Activated CD4-positive, alpha-beta T cell treated with anti-CD3 and anti-CD28 coated beads for 24 hours (primary cell): Measurements from ENCODE around the gene MSRB2.
"Not testable (repeated sequence)": the region's sequence is repeated elsewhere in the genome, so short reads cannot be mapped to it uniquely, and the experiment has no call there.

ENCODE experiments used
- DNase-seq, 2 donors: peaks; one replicate each; pipeline ENCODE4 v3.0.0-alpha.2; 2020; ENCODE audit warnings: low read depth in 2 of 2

Gene MSRB2

DNA sequence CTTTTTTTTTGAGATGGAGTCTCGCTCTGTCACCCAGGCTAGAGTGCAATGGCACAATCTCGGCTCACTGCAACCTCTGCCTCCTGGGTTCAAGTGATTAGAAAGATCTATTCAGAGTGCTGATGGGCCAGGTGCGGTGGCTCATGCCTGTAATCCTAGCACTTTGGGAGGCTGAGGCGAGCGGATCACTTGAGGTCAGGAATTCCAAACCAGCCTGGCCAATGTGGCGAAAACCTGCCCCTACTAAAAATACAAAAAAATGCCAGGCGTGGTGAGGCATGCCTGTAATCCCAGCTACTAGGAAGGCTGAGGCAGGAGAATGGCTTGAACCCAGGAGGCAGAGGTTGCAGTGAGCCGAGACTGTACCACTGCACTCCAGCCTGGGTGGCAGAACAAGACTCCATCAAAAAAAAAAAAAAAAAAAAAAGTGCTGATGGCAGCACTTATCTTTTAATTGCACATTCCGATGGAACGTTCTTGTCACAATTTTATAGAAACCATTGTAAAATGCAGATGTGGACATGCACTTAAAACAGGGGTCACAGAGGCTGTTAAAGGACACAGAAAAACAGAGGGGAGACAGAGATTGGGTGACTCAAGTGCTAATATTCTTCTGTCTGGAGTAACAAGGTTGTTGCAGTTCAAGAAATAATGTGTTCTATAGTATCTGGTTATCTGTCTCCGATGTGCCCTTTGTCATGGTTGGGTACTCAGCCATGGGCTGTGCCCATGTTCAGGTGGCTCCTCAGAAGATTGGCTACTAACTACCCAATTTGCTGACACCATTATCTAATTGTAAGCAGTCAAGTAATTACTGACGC is 25.1 kb upstream of the MSRB2 start:
- DNase-seq = not testable (repeated sequence)

DNA sequence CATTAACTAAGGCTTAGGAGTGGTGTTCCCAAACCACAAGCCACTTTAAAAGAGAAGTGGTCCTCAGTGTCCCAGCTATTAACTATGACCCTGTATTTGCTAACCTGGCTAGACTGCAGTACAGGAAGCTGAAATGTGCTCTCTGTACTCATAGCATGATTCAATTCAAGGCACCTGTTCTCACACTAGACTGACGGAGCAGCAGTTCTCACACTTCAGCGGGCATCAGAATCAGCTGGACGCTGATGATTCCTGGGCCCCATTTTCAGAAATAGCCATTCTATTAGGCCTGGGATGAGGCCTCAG is 24.5 kb upstream of the MSRB2 start:
- DNase-seq = no peak

DNA sequence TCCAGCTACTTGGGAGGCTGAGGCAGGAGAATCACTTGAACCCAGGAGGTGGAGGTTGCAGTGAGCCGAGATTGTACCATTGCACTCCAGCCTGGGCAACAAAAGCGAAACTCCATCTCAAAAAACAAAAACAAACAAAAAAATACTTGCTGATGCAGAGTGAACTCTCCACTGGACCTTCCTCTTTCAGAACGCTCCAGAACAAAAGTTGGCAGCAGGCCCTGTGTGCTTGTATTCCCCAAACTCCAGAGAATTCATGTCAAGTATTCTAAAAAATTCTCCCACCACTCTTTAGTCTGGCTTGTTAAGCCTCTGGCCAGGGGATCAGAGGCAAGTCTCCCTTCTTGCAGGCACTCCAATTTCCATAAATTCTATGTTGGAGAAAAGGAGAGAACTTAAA is 22.8 kb upstream of the MSRB2 start:
- DNase-seq = not testable (repeated sequence)

DNA sequence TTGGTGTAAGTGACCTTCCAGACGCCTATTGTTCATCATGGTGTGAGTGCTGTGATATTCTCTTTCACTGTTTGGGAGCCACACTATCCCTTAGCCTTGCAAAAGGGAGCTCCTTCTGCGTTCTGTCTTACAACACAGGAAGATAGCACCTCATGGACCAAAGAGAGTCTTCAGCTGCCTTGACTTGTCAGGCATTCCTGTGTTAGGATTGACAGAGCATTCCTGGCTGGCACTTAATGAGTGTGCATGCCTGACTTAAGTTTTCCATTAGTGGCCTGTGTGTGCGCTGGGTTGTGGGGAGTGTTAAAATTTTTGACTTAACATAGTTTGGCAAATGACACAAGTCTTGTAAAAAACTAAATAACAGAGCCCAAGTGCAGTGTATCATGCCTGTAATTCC is 21.9 kb upstream of the MSRB2 start:
- DNase-seq = no peak

DNA sequence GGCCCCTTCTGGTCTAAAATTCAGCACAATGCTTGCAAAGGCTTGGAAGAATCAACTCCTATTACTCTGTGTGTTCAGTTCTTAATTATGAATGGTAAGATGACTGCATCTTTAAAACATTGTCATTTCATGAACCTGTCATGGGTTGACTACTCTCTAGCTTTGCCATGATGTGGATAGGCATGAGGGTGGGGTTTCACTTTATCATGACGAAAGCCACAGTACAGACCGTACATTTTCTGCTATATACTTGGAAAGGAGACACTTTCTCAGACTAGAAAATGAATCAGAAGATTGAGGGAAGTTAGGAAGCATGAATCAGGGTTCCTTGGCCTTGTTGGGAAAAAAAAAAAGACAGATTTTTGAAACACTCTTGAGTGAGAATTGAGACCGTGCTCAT is 19.7 kb upstream of the MSRB2 start:
- no peak for DNase-seq

DNA sequence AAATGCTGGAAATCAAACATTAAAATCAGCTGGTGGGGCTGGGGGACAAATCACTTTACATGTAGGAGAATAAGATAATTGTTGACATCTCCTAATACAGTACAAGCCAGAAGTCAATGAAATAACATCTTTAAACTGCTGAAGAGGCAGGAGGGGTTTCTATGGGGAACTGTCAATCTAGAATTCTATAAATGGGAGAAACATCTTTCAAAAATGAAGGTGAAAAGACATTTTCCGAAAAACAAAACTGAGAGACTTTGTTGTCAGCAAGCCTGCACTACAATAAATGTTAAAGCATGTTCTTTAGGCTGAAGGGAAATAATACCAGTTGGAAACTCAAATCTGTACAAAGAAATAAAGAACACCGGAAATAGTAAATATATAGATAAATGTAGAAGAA is 17.3 kb upstream of the MSRB2 start:
- no peak for DNase-seq

DNA sequence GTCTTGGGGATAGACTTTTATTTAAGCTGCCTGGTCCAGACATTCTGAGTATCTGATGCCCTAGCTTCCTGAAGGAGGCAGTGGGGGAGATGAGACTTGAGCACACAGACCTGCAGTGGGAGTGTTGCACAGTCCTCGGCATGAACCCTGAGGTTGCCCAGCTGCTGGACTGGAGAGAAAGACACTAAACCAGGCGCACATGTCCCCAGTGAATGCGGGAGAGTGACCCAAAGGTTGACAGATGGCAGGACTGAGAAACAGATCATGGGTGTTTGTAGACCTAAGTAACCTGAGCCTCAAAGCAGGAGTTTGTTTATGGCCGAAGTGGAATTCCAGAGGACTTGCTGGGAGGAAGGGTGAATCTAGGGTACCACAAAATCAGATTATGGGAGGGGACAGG is 15.7 kb upstream of the MSRB2 start:
- DNase-seq = no peak

DNA sequence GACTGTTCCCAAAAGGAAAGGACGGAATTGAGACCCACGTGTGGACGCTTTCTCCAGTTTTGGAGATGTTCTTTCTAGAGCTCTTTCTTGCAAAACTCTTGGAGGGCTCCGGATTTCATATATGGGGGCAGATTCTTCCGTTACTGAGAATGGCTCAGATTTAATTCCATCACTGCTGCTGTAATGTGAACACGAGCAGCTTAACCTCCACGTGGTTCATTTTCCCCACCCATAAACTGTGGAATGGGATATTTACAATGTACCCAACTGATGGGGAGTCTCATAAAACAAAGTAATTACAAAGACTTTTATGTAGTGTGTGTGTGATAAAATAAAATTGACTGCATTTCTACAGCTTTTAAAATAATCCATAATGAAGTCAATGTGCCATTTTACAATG is 15.1 kb upstream of the MSRB2 start:
- no peak for DNase-seq

DNA sequence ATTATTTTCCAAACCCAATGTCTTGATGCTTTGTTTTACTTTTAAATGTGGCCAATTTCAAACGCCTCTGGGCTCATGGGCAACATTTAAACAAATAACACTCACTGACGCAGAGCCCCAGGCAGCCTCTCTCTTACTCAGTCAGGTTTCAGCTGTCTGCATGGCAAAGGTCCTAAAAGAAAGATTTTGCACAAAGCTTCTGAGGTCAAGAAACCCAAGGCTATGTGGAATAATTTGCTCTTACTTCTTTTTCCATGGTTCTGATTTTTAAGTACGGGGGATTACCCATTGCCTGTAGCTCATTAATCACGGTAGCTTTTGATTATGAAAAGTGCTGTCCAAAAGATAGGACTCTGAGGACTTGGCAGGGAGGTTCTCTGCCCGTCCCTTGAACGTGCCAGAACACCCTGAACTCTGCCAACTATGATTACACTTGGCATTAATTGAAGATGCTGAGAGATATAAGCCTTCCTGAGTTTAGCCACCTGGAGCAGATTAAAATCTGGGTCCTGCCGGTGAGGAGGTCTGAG is 14.1 kb upstream of the MSRB2 start:
- no peak for DNase-seq

DNA sequence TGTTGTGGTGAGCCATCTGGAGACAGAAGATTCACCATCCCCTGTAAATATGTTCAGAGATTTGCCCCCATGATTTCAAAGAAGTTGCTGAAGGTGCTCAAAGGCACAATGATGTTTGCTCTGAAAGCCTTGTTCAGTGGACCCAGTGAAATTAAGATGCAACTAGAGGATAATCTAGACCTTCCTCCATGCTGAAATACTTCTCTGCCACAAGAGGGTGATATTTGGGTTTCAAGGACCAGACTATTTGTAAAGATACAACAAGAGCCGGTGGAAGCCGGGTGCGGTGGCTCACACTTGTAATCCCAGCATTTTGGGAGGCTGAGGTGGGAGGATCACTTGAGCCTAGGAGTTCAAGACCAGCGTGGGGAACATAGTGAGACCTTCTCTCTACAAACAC is 13.5 kb upstream of the MSRB2 start:
- no peak for DNase-seq

DNA sequence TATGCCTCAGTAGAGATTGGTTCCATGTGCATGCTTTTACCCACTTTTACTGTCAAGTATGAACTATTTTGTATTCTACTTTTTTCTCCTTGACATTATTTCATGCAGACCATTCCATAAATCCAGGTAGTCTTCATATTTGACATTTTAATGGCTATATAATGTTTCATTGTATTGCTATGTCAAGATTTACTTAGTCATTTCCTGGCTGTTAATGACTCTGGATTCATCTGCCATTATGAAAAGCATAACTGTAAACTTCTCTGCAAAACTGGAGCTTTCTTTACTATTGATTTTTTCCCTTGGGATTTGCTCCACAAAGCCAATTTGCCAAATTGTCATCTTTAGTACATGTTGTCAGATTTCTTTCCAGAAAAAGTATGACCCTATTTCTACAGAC is 6.8 kb upstream of the MSRB2 start:
- DNase-seq = no peak

DNA sequence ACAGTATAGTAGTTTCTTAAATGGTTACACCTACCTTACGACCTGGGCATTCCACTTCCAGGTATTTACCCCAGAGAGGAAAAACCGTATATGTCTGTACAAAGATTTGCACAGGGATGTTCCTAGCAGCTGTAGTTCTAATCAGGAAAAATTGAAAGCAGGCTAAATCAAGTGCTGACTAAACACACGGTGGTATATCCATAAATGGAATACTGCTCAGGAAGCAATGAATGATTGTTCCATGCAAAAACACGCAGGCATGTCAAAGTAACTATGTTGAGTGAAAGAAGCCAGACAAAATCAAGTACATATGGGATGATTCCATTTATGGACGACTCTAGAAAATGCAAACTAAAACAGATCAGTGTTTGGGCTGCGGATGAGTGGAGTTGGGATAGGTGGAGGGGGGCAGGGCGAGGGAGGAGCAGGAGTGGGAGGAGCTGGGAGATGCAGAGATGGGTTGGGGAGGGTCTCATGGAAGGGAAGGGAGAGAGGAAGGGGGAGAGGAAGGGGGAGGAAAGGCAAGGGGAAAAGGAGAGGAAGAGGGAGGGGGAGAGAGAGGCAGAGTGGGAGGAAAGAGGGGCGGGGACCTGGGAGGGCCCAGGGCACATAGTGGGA is 484 bp upstream of the MSRB2 start:
- DNase-seq = no peak

DNA sequence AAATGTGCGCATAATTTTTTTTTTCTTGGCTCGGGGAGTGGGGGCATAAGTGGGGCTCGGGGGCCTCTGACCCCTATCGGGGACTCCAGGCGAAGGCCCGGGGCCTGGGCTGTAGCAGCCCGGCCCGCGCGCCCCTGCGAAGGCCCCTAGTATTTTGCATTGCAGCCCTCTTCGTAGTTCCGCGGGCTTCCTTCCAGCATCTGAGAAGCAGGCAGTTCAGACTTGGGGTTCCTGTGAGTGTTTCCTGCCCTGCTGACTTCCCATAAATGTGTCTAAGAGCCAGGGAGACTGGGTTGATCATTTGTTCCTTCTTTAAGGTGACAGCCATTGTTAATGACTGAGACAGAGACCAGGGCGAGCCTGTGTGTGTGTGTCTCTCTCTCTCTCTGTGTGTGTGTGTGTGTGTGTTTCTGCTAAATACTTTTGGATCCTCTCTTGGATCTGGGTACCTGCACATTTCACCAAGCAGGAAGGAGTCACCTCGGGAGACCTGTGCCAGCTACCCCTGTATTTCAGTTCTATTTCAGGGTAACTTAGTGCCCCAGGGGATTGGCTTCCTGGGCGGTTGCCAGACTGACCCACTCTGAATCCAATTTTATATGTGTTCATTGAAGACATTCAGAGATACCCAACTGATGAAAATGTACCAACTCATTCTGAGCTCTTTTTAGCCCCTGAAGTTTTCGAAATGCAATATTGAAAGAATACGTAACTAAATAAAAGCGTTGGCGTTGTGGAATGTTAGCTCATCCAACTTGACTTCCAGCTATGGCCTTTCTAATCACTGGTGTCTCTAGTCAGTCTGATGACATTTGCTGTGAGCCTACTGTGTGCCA is 805 bp downstream of the MSRB2 start:
- peak in 1 of 2 donors; percentile 4 for DNase-seq

DNA sequence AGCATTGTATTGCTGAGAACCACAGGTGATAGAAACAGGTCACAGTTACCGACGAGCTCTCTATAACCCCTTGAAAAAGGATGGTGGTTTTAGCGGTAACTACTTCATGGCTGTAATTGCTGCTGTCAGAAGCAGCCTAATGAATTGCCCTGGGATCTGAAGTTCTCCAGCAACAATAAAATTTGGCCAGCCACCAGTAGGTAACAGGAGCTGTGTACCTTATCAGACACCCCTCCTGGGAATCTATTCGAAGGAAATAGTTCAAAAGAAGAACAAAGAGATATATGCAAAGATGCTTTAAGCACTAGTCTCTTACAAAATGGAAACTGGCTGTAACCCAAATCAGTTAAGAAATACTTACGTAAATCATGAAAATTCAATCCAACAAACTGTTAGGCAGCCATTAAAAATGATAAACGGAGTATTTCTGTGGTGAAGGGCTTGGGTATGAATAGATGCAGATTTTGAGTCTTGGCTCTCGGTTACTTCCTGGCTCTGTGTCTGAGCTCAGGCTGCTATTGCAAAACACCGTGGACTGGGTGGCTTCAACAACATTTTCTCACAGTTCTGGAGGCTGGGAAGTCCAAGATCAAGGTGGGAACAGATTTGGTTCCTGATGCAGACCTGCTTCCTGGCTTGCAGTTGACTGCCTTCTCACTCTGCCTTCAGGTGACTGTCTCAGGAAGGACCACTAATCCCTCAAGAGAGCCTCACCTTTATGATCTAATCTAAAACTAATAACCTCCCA is 1.6 kb downstream of the MSRB2 start:
- DNase-seq = no peak

DNA sequence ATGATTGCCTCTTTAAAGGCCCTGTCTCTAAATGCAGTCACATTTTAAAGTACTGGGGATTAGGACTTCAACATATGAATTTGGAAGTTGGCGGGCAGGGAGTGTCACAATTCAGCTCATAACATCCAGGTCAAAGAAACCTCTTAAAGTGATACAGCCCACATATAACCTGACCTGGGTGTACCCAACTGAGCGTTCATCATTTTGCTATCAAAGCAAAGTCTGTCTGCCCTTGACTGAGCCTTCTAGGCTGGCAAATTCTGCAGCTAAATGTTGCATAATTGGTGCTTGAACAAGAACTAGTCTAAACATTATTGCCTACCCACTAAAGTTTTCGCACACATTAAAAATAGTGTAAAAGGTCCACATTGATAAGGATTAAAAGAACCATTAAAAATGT is 3.7 kb downstream of the MSRB2 start:
- no peak for DNase-seq

DNA sequence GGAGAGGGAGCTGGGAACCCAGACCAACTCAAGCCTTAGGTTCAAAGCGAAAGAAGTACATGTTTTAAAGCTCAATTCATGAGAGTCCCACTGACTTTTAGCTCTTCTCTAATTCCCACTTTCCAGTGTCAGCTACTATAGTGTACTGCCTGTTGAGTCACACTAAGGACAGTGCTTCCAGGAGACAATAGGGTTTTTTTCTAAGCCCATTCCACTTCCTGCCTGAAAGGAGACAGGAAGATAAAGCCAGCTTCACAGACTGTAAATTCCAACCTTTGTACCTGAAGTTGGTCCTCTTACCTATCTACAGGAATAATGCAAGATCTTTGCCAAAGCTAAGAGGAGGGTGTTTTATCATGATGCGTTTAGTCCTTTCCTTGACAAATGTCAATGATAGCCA is 4.4 kb downstream of the MSRB2 start:
- DNase-seq = no peak

DNA sequence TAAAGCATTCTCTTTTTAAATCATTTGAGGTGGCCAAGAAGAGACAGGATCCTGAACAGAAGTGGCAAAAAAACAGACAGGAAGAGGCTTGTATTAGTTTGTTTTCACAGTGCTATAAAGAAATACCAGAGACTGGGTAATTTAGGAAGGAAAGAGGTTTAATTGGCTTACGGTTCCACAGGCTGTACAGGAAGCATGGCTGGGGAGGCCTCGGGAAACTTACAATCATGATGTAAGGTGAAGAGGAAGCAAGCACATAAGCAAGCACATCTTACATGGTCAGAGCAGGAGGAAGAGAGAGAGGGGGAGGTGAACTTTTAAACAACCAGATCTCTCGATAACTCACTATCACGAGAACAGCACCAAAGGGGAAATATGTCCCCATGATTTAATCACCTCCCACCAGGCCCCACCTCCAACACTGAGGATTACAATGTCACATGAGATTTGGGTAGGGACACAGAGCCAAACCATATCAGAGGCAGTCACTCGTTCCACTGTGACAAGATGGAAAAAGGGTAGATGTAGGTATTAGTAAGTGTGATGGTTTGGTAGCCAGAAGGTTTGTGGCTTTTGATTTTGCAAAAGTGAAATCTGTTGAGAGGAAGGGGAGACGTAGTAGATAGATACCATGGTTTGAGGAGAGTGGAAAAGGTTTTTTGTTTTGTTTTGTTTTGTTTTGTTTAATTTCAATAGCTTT is 5.1 kb downstream of the MSRB2 start:
- DNase-seq = peak in 1 of 2 donors; percentile 4

DNA sequence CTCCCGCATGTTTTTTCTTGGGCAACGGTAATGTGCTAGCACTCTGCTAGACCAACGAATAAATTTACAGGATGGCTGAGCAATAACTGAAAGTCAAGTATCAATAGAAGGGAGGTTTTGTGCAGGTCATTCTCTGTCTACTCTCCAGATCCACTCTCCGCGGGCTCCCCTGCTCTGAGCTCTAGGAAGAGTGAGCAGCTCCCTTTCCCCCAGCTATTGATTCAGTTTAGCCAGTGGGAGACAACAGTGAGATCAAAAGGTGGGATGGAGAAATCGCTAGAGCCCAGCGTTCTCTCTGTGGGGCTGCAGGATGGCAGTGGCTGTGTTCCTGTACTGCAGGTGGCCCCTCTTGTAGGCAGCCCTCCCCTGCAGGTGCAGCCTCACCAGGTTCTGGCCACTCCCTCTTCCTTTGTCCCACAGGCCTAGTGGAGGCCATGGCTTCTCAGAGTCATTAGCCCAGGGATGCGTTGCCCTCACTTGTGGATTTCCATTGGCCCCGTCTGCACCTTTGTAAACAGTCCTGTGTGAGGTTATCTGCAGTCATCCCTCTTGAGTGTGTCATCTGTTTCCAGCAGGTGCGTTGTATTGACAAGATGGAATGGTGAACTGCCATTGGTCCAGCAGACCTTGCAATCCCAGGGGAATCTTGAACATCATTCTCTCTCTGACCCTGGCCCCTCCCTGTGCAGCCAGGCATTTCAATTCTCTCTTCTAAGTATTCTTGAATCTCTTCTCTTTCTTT is 11.1 kb downstream of the MSRB2 start:
- DNase-seq = no peak

DNA sequence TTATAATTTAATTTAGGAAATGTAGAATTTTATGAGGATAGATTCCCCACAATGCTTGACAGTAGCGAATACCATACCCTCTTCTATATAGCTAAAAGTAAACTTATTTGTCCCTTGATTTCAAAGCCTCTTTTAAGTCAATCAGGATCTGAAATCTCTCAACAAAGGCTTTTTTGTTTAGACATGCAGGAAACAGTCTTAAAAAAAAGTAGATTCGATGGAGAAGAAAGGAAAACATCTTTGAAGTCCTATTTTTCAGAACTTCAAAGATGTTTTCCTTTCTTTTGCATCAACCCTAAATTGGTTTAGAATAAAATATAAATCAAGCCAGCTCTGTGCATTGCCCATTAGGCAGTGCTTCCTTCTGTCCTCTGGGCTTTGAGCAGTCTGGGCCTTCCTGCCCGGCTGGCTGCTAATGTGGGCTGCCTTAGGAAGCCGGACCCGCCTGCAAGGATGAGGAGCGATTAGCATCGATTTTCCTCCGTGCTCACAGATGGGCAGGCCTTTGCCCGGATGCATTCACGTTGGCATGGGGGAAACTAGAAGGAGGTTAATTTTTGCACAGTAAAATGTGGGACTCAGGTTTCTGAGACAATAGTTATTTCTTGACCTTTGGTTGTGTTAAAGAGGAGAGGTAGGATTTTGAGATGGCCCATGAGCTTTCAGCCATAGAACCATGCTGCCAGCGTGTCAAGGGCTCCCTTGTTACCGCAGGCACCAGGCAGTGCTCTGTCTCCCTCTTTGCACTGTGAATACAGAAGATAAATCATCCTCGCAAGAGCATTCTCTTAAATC is 15.5 kb downstream of the MSRB2 start:
- DNase-seq = no peak
